Mesendoderm (in vitro differentiated cells): ENCODE measurements around the gene TTC3. TPM values are rescaled to one million over a fixed set of nuclear protein-coding genes. Genes with fewer than 3 reads are reported as not detected.

ENCODE experiments used
- DNase-seq: peaks from one replicate; pipeline ENCODE4 v3.0.0; 2013
- H2AK5ac ChIP-seq: 2 replicates; pipeline ENCODE4 v1.6.1; 2013; ENCODE audit warnings: low read length, inconsistent platforms
- H2BK120ac ChIP-seq: 2 replicates; pipeline ENCODE4 v1.6.1; 2013; ENCODE audit warnings: low read depth, mild to moderate bottlenecking, low read length, moderate library complexity, mixed read lengths
- H2BK15ac ChIP-seq: replicated peaks from 2 replicates; pipeline ENCODE4 v1.6.1; 2013; ENCODE audit warnings: low read depth, mild to moderate bottlenecking, moderate library complexity
- H2BK5ac ChIP-seq: 2 replicates; pipeline ENCODE4 v1.6.1; 2013; ENCODE audit warnings: low read length, inconsistent platforms
- H3K18ac ChIP-seq: 2 replicates; pipeline ENCODE4 v1.6.1; 2013; ENCODE audit warnings: mild to moderate bottlenecking, low read length, mixed read lengths
- H3K23ac ChIP-seq: one replicate; pipeline ENCODE4 v1.6.1; 2013; ENCODE audit warnings: low read length
- H3K27ac ChIP-seq: 2 replicates; pipeline ENCODE4 v1.5.1; 2013; ENCODE audit warnings: low read depth, mild to moderate bottlenecking, inconsistent platforms, low read length, moderate library complexity
- H3K27me3 ChIP-seq: 2 replicates; pipeline ENCODE4 v1.6.1; 2013; ENCODE audit warnings: low read length, control low read depth, mild to moderate bottlenecking, inconsistent platforms; ENCODE audit not compliant: insufficient read depth, poor library complexity
- H3K36me3 ChIP-seq: 2 replicates; pipeline ENCODE4 v1.6.1; 2013; ENCODE audit warnings: low read length, inconsistent platforms; ENCODE audit not compliant: control insufficient read depth, insufficient read depth
- H3K4ac ChIP-seq: one replicate; pipeline ENCODE4 v1.6.1; 2013; ENCODE audit warnings: low read depth, mild to moderate bottlenecking, low read length, moderate library complexity
- H3K4me1 ChIP-seq: 2 replicates; pipeline ENCODE4 v1.6.1; 2013; ENCODE audit warnings: low read depth, low read length, inconsistent platforms; ENCODE audit not compliant: control insufficient read depth
- H3K4me2 ChIP-seq: 2 replicates; pipeline ENCODE4 v1.6.1; 2013; ENCODE audit warnings: low read length
- H3K4me3 ChIP-seq: 2 replicates; pipeline ENCODE4 v1.5.1; 2013; ENCODE audit warnings: mild to moderate bottlenecking, low read length
- H3K56ac ChIP-seq: one replicate; pipeline ENCODE4 v1.6.1; 2013; ENCODE audit warnings: low read length
- H3K79me1 ChIP-seq: 2 replicates; pipeline ENCODE4 v1.6.1; 2013; ENCODE audit warnings: low read length, inconsistent platforms
- H3K79me2 ChIP-seq: 2 replicates; pipeline ENCODE4 v1.6.1; 2013; ENCODE audit warnings: mild to moderate bottlenecking, low read length; ENCODE audit not compliant: control insufficient read depth, insufficient read depth
- H3K9ac ChIP-seq: 2 replicates; pipeline ENCODE4 v1.6.1; 2013; ENCODE audit warnings: low read length, inconsistent platforms
- H4K5ac ChIP-seq: one replicate; pipeline ENCODE4 v1.6.1; 2013; ENCODE audit warnings: low read length
- H4K8ac ChIP-seq: one replicate; pipeline ENCODE4 v1.6.1; 2013; ENCODE audit warnings: low read depth, mild to moderate bottlenecking, control low read depth, low read length, moderate library complexity
- WGBS: extraction: QIAGEN DNeasy Blood & Tissue Kit; methylation state at CpG from one replicate; pipeline ENCODE4 v1.1.7; 2013; ENCODE audit warnings: low lambda C conversion rate, missing lambda C conversion rate; ENCODE audit not compliant: insufficient coverage; ENCODE audit errors: extremely low coverage; 5-methylcytosine and 5-hydroxymethylcytosine counted together
- small RNA-seq: library from polyadenylated mRNA; stranded (forward); fragments of <200 nt; extraction: miRNeasy Mini kit (QIAGEN cat#:217004); gene quantifications from one replicate; pipeline ENCODE3, GENCODE V24; 2013; ENCODE audit not compliant: insufficient read depth

Gene TTC3

DNA sequence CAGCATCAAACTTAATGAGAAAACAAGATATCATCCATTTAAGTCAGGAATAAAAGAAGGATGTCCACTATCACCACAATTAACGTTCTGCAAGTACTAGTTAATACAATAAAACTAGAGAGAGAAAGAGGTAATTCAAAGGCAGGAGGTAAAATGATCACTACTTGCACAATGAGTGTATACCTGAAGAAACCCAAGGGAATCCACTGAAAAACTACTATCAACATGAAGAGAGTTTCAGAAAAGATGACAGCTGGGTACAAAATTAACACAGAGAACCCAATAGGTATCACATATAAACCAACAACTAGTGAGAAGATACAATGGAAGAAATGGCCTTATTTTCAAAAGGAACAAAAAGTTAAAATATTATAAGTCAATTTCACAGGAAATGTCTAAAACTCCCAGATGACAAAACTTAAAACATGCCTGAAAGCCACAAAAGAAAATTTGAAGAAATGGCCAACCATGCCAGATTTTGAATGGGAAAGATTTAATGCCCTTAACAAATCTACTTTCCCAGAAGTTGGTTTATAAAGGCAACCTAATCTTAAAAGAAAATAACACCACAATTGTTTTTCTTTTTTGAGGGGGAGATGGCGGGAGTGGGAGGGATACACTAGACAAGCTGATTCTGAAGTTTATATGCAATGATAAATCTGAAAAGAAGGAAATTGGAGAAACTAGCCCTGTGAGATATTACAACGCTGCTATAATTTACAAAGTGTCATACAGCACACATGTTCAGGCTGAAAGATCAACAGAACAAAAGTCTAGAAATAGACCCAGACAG, 176.3 kb downstream of the TTC3 start:
- Histone ChIP-seq H3K4me1 (no peaks in the 10 kb centered on the region), H2AK5ac (no peak overlapping the region), H3K79me2 (peaks cover 9% of the 10 kb centered on the region), H3K79me1 (peaks cover 10% of the 10 kb centered on the region), H3K23ac (no peak overlapping the region), H3K18ac (no peak overlapping the region), H3K27ac (no peak overlapping the region), H2BK5ac (no peak overlapping the region), H3K9ac (no peak overlapping the region), H2BK15ac (no peak overlapping the region), H3K56ac (no peak overlapping the region), H3K36me3 (no peaks in the 10 kb centered on the region), H3K27me3 (no peaks in the 10 kb centered on the region), H3K4me2 (no peak overlapping the region), H2BK120ac (no peak overlapping the region), H4K5ac (no peak overlapping the region), H4K8ac (no peak overlapping the region), H3K4me3 (no peak overlapping the region), H3K4ac (no peak overlapping the region)
- no CpG with 5 or more reads among the region's 3 CpGs for WGBS
- no peak for DNase-seq

DNA sequence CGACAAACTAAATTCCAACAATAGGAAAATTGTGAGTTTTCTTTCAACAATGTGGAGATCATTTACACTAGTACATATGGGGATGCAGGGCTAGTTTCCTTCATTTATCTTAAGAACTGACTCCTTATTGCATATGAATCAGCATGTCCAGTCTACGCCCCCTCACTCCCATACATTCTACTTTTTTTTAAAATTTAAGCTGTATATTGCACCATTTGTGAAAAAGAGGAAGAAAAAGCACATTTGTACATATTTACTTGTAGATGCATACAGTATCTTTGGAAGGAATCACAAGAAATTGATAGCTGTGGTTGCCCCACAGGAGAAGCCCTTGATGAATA, 178.2 kb downstream of the TTC3 start:
- H2AK5ac ChIP-seq, result no peak overlapping the region
- no peak overlapping the region for H3K4me3 ChIP-seq
- H3K79me2 ChIP-seq, result peaks cover 8% of the 10 kb centered on the region
- no peak overlapping the region for H2BK15ac ChIP-seq
- H3K56ac ChIP-seq, result no peak overlapping the region
- H3K4ac ChIP-seq, result no peak overlapping the region
- H3K4me1 ChIP-seq, result no peaks in the 10 kb centered on the region
- H3K79me1 ChIP-seq, result peaks cover 5% of the 10 kb centered on the region
- no peak overlapping the region for H3K23ac ChIP-seq
- DNase-seq, result no peak
- WGBS, result no CpG with 5 or more reads among the region's 2 CpGs
- H3K18ac ChIP-seq, result no peak overlapping the region
- no peaks in the 10 kb centered on the region for H3K36me3 ChIP-seq
- no peak overlapping the region for H3K27ac ChIP-seq
- no peak overlapping the region for H2BK5ac ChIP-seq
- no peaks in the 10 kb centered on the region for H3K27me3 ChIP-seq
- no peak overlapping the region for H4K5ac ChIP-seq
- H4K8ac ChIP-seq, result no peak overlapping the region
- no peak overlapping the region for H3K4me2 ChIP-seq
- no peak overlapping the region for H2BK120ac ChIP-seq
- H3K9ac ChIP-seq, result no peak overlapping the region

Small RNA genes lying within 50 kb of the gene (small RNA-seq; reads per million reads assigned to genes)
- gene RN7SL678P (not detected), gene RNU6-696P (not detected)
